Neural cell (in vitro differentiated cells): ENCODE results near the gene ANKRD13A. TPM values are rescaled to one million over a fixed set of nuclear protein-coding genes. Genes with fewer than 3 reads are reported as not detected.

ENCODE experiments used
- H2AFZ ChIP-seq: fragments of 200-600, 300-800 bp; sonication (generic), shearing (Covaris generic); 2 replicates; pipeline ENCODE4 v1.6.0; 2014; ENCODE audit warnings: low read depth, mild to moderate bottlenecking, antibody characterized with exemption, low read length, moderate library complexity
- H3F3A ChIP-seq: fragments of 200-600 bp; shearing (Covaris generic); 2 replicates; pipeline ENCODE4 v1.6.1; 2016; ENCODE audit warnings: mild to moderate bottlenecking, moderate library complexity, mixed read lengths, antibody characterized with exemption, low read length; ENCODE audit not compliant: insufficient read depth, poor library complexity, severe bottlenecking
- H3K27ac ChIP-seq: fragments of 200-600, 300-800 bp; sonication (generic), shearing (Covaris generic); 2 replicates; pipeline ENCODE4 v1.5.1; 2014; ENCODE audit warnings: mild to moderate bottlenecking, low read length, moderate library complexity
- H3K27me3 ChIP-seq: fragments of 300-800, 200-600 bp; sonication (generic), shearing (Covaris generic); 2 replicates; pipeline ENCODE4 v1.6.0; 2014; ENCODE audit warnings: mild to moderate bottlenecking, low read depth, low read length, moderate library complexity; ENCODE audit not compliant: insufficient read depth
- H3K36me3 ChIP-seq: fragments of 300-800, 200-600 bp; sonication (generic), shearing (Covaris generic); 2 replicates; pipeline ENCODE4 v1.5.1; 2014; ENCODE audit warnings: mild to moderate bottlenecking, antibody characterized with exemption, low read length, moderate library complexity; ENCODE audit not compliant: insufficient read depth
- H3K4me2 ChIP-seq: fragments of 300-800, 200-600 bp; sonication (generic), shearing (Covaris generic); 2 replicates; pipeline ENCODE4 v1.6.0; 2014; ENCODE audit warnings: mild to moderate bottlenecking, low read length
- H3K4me3 ChIP-seq: fragments of 300-800, 200-600 bp; sonication (generic), shearing (Covaris generic); 2 replicates; pipeline ENCODE4 v1.5.1; 2014; ENCODE audit warnings: mild to moderate bottlenecking, low read length, moderate library complexity
- H3K79me2 ChIP-seq: fragments of 200-600 bp; shearing (Covaris generic); replicated peaks from 2 replicates; pipeline ENCODE4 v1.6.0; 2014; ENCODE audit warnings: mild to moderate bottlenecking, low read length, moderate library complexity; ENCODE audit not compliant: insufficient read depth
- H3K9ac ChIP-seq: fragments of 300-800, 200-600 bp; sonication (generic), shearing (Covaris generic); 2 replicates; pipeline ENCODE4 v1.6.1; 2016; ENCODE audit warnings: mild to moderate bottlenecking, low read length, mixed read lengths
- H3K9me2 ChIP-seq: fragments of 200-600 bp; shearing (Covaris generic); 2 replicates; pipeline ENCODE4 v1.6.1; 2016; ENCODE audit warnings: mild to moderate bottlenecking, low read length, mixed read lengths; ENCODE audit not compliant: insufficient read depth
- H3K9me3 ChIP-seq: fragments of 200-600, 300-800 bp; sonication (generic), shearing (Covaris generic); 2 replicates; pipeline ENCODE4 v1.6.1; 2016; ENCODE audit warnings: mild to moderate bottlenecking, mixed run types, low read length, moderate library complexity, mixed read lengths
- H4K20me1 ChIP-seq: fragments of 200-600 bp; shearing (Covaris generic); 2 replicates; pipeline ENCODE4 v1.6.1; 2016; ENCODE audit warnings: mild to moderate bottlenecking, mixed run types; ENCODE audit not compliant: insufficient read depth
- CTCF ChIP-seq: fragments of 450-650 bp; IDR thresholded peaks from 2 replicates; pipeline ENCODE4 v1.5.1; 2014; ENCODE audit warnings: antibody characterized with exemption, mild to moderate bottlenecking, moderate library complexity; ENCODE audit not compliant: poor library complexity, severe bottlenecking
- EP300 ChIP-seq: fragments of 450-650 bp; conservative IDR thresholded peaks from 2 replicates; pipeline ENCODE4 v1.6.1; 2014; ENCODE audit warnings: antibody characterized with exemption, mild to moderate bottlenecking, moderate library complexity; ENCODE audit not compliant: poor library complexity, severe bottlenecking
- EZH2 ChIP-seq: fragments of 200-600, 300-800 bp; shearing (Covaris generic), sonication (generic); IDR thresholded peaks from 2 replicates; pipeline ENCODE4 v1.6.1; 2014; ENCODE audit warnings: antibody characterized with exemption, low read length, borderline replicate concordance, mild to moderate bottlenecking; ENCODE audit not compliant: insufficient read depth, poor library complexity, severe bottlenecking
- MXI1 ChIP-seq: fragments of 450-650 bp; conservative IDR thresholded peaks from 2 replicates; pipeline ENCODE4 v1.6.1; 2014; ENCODE audit warnings: antibody characterized with exemption, mild to moderate bottlenecking; ENCODE audit not compliant: poor library complexity, severe bottlenecking
- POLR2AphosphoS5 ChIP-seq: IDR thresholded peaks from 2 replicates; pipeline ENCODE4 v1.6.1; 2012
- RAD21 ChIP-seq: fragments of 450-650 bp; conservative IDR thresholded peaks from 2 replicates; pipeline ENCODE4 v1.6.1; 2014; ENCODE audit warnings: antibody characterized with exemption, mild to moderate bottlenecking, moderate library complexity
- REST ChIP-seq: IDR thresholded peaks from 2 replicates; pipeline ENCODE4 v1.6.1; 2012; ENCODE audit warnings: borderline replicate concordance
- SMC3 ChIP-seq: fragments of 450-650 bp; conservative IDR thresholded peaks from 2 replicates; pipeline ENCODE4 v1.6.1; 2014; ENCODE audit warnings: antibody characterized with exemption, mild to moderate bottlenecking, moderate library complexity; ENCODE audit not compliant: poor library complexity
- TAF1 ChIP-seq: IDR thresholded peaks from 2 replicates; pipeline ENCODE4 v1.6.1; 2012; ENCODE audit warnings: low read depth
- polyA plus RNA-seq: library from polyadenylated mRNA; depleted of rRNA; stranded (reverse); fragments of >200 nt; gene quantifications from 2 replicates; pipeline ENCODE4 v1.2.3, GENCODE V29; 2014

The ANKRD13A gene
- polyA plus RNA-seq, 1 donor from 2014 or later = 89.2 TPM

- H3K9ac ChIP-seq = no peak overlapping the region
- no peak overlapping the region for H3K4me3 ChIP-seq
- no peaks in the 10 kb centered on the region for H4K20me1 ChIP-seq
- H3K79me2 ChIP-seq = no peaks in the 10 kb centered on the region
- no peak for TF ChIP-seq SMC3
- TF ChIP-seq EZH2 = no peak
- TF ChIP-seq TAF1 = no peak
- TF ChIP-seq MXI1 = no peak
- TF ChIP-seq CTCF = no peak
- no peaks in the 10 kb centered on the region for H3K9me2 ChIP-seq
- no peaks in the 10 kb centered on the region for H3K9me3 ChIP-seq
- H3K36me3 ChIP-seq = peaks cover 10% of the 10 kb centered on the region
- no peaks in the 10 kb centered on the region for H3F3A ChIP-seq
- no peak overlapping the region for H3K27ac ChIP-seq
- H2AFZ ChIP-seq = no peak overlapping the region
- no peak overlapping the region for H3K4me2 ChIP-seq
- no peaks in the 10 kb centered on the region for H3K27me3 ChIP-seq
Measured at GRCh38 chr12:109981311-109981710, 17.9 kb upstream of the ANKRD13A start.

GRCh38 chr12:109982210-109982609, 17.0 kb upstream of the ANKRD13A start:
- no peaks in the 10 kb centered on the region for H3K79me2 ChIP-seq
- no peaks in the 10 kb centered on the region for H3K27me3 ChIP-seq
- no peaks in the 10 kb centered on the region for H3K9me3 ChIP-seq
- H3K36me3 ChIP-seq = peaks cover 10% of the 10 kb centered on the region
- H3K4me3 ChIP-seq = no peak overlapping the region
- H4K20me1 ChIP-seq = no peaks in the 10 kb centered on the region
- H3K9me2 ChIP-seq = no peaks in the 10 kb centered on the region
- no peaks in the 10 kb centered on the region for H3F3A ChIP-seq
- H2AFZ ChIP-seq = no peak overlapping the region
- H3K27ac ChIP-seq = no peak overlapping the region
- TF ChIP-seq RAD21 (no peak), MXI1 (no peak), CTCF (no peak), POLR2AphosphoS5 (no peak), REST (no peak), EZH2 (no peak), TAF1 (no peak), EP300 (no peak), SMC3 (no peak)
- no peak overlapping the region for H3K9ac ChIP-seq
- no peak overlapping the region for H3K4me2 ChIP-seq
